MCF 10A (cell line): ENCODE measurements around the gene SRP9. TPM values are rescaled to one million over a fixed set of nuclear protein-coding genes. Genes with fewer than 3 reads are reported as not detected.
"Not testable (repeated sequence)": the region's sequence is repeated elsewhere in the genome, so short reads cannot be mapped to it uniquely, and the experiment has no call there.

Experiments
- BruUV-seq: library from RNA; stranded (reverse); fragments of 400-500 nt; replicated peaks from 2 replicates; lab custom pipeline; 2021; lab: Mats Ljungman, UMichigan
- CTCF ChIA-PET: fragments of 300-600 bp; sonication (Branson Sonifier 250); formaldehyde crosslinking; extraction: SDS; loops from one replicate; lab custom pipeline; 2021; ENCODE audit warnings: antibody characterized with exemption, inconsistent platforms; lab: Yijun Ruan, JAX
- POLR2A ChIA-PET: fragments of 300-600, 350-650 bp; sonication (Branson Sonifier 250); formaldehyde crosslinking; extraction: SDS; loops from one replicate; lab custom pipeline; 2020; ENCODE audit warnings: antibody characterized with exemption, inconsistent platforms; lab: Yijun Ruan, JAX
- DNase-seq: peaks from one replicate; pipeline ENCODE4 v3.0.0-alpha.2; 2018; ENCODE audit not compliant: unreplicated experiment
- H3K27ac Mint-ChIP-seq: one replicate; pipeline ENCODE4 v1.8.0; 2022; ENCODE audit warnings: mild to moderate bottlenecking, low read depth, mixed read lengths; ENCODE audit not compliant: unreplicated experiment
- H3K27me3 Mint-ChIP-seq: one replicate; pipeline ENCODE4 v1.8.0; 2022; ENCODE audit warnings: mixed read lengths; ENCODE audit not compliant: insufficient read depth, unreplicated experiment
- H3K36me3 Mint-ChIP-seq: one replicate; pipeline ENCODE4 v1.8.0; 2022; ENCODE audit warnings: mild to moderate bottlenecking, moderate library complexity, mixed read lengths; ENCODE audit not compliant: insufficient read depth, unreplicated experiment
- H3K4me1 Mint-ChIP-seq: one replicate; pipeline ENCODE4 v1.8.0; 2022; ENCODE audit warnings: mixed read lengths; ENCODE audit not compliant: insufficient read depth, unreplicated experiment
- H3K4me3 Mint-ChIP-seq: one replicate; pipeline ENCODE4 v1.8.0; 2022; ENCODE audit warnings: mild to moderate bottlenecking, moderate library complexity, mixed read lengths; ENCODE audit not compliant: unreplicated experiment
- H3K9me3 Mint-ChIP-seq: one replicate; pipeline ENCODE4 v1.8.0; 2022; ENCODE audit warnings: mixed read lengths; ENCODE audit not compliant: unreplicated experiment
- intact Hi-C: fragments of 100-400 bp; cut with micrococcal nuclease; formaldehyde crosslinking; loops from 2 replicates; pipeline ENCODE4 v1.14.1; 2022
- total RNA-seq: library from RNA; stranded (reverse); gene quantifications from 2 replicates; pipeline ENCODE4 v1.2.3, GENCODE V29; 2022
- TF ChIP-seq, protein P1 (sequence below): fragments of 200-600 bp; IDR thresholded peaks from one replicate; pipeline ENCODE4 v1.8.0; 2022; ENCODE audit warnings: antibody characterized with exemption, mild to moderate bottlenecking; ENCODE audit not compliant: unreplicated experiment

Gene SRP9
- total RNA-seq, 1 experiment from 2014 or later, result 417 TPM

DNA sequence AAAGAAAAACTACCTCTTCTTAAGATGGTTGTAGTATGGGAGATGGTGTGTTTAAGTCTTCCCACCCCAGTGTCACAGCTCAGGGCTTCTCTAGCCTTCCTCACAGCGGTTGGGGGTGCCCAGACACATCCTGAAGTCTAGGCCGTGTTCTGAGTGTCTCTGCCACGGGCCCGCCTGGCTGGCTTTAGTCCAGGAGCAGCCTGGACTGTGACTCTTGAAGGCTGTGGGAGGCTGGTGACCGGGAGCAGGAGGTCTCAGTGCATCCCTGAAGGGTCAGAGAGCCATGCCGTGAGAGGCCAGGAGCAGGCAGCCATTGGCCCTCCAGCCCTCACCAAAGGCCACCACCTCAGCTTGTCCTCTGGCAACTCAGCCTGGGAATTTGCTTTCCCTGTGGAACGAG, 36.8 kb downstream of the SRP9 start:
- CTCF ChIA-PET, result interaction anchor here (0.6 to 4.3 kb wide), 16 partner anchors 12 to 348 kb away, joined by 3 to 18 read pairs (median 4); partner anchors contain the start of gene SRP9
- no peaks in the 10 kb centered on the region for H3K27me3 Mint-ChIP-seq
- H3K9me3 Mint-ChIP-seq, result no peaks in the 10 kb centered on the region
- intact Hi-C loops, result no loop called here
- TF ChIP-seq, protein P1, sequence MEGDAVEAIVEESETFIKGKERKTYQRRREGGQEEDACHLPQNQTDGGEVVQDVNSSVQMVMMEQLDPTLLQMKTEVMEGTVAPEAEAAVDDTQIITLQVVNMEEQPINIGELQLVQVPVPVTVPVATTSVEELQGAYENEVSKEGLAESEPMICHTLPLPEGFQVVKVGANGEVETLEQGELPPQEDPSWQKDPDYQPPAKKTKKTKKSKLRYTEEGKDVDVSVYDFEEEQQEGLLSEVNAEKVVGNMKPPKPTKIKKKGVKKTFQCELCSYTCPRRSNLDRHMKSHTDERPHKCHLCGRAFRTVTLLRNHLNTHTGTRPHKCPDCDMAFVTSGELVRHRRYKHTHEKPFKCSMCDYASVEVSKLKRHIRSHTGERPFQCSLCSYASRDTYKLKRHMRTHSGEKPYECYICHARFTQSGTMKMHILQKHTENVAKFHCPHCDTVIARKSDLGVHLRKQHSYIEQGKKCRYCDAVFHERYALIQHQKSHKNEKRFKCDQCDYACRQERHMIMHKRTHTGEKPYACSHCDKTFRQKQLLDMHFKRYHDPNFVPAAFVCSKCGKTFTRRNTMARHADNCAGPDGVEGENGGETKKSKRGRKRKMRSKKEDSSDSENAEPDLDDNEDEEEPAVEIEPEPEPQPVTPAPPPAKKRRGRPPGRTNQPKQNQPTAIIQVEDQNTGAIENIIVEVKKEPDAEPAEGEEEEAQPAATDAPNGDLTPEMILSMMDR, result no peak
- peaks cover 48% of the 10 kb centered on the region for H3K4me1 Mint-ChIP-seq
- H3K4me3 Mint-ChIP-seq, result no peak overlapping the region
- POLR2A ChIA-PET, result interaction anchor here (1.0 to 7.5 kb wide), 9 partner anchors 12 to 248 kb away, joined by 3 to 135 read pairs (median 6); partner anchors contain the start of genes PYCR2, SRP9 and TMEM63A
- H3K36me3 Mint-ChIP-seq, result peaks cover 15% of the 10 kb centered on the region
- DNase-seq, result no peak
- BruUV-seq, result no TSS peak
- H3K27ac Mint-ChIP-seq, result no peak overlapping the region

DNA sequence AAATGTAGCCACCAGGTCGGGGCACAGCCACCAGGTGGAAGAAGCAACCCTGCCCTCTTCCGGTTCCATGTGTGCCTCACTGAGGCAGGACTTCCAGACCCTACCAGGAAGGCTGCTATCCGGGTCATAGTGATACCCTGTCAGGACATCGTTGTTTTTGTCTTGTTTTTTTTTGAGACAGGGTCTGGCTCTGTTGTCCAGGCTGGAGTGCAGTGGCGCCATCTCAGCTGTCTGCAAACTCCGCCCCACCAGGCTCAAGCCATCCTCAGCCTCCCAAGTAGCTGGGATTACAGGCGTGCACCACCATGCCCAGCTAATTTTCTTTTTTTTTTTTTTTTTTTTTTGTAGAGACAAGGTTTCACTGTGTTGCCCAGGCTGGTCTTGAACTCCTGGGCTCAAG, 37.5 kb downstream of the SRP9 start:
- H3K27me3 Mint-ChIP-seq, intact Hi-C loops, H3K4me3 Mint-ChIP-seq, H3K9me3 Mint-ChIP-seq, DNase-seq, H3K27ac Mint-ChIP-seq, BruUV-seq: not testable (repeated sequence)
- Mint-ChIP-seq H3K4me1 (peaks cover 55% of the 10 kb centered on the region), H3K36me3 (peaks cover 15% of the 10 kb centered on the region)
- CTCF ChIA-PET, result interaction anchor here (0.5 to 4.3 kb wide), 9 partner anchors 12 to 424 kb away, joined by 3 to 18 read pairs (median 5); partner anchors contain the start of gene SRP9
- POLR2A ChIA-PET, result interaction anchor here (1.4 to 7.5 kb wide), 4 partner anchors 13 to 109 kb away, joined by 4 to 135 read pairs (median 46); partner anchors contain the start of genes PYCR2 and SRP9

DNA sequence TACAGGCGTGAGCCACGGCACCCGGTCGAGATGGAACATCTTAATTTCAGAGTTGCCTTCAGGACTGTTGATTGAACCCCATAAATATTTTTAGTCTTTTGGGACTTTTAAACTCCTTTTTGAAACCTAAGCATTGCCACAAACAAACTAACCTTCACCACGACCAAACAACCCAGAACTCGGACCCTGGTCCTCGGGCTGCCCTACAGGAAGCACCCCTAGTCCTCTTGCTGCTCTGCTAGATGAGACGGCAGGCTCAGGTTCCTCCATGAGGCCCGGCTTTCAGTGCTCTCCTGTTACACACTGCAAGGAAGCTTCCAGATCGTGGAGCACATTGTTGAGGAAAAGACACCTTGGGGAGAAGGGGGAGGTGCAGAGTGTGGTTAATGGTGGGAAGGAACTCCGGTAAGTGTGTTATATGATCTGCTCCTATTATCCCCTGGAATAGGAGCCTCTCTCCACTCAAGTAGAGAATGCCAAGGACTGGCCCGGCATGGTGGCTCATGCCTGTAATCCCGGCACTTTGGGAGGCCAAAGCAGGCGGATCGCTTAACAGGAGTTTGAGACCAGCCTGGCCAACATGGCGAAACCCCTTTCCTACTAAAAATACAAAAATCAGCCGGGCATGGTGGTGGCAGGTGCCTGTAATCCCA, 38.0 kb downstream of the SRP9 start:
- peaks cover 56% of the 10 kb centered on the region for H3K4me1 Mint-ChIP-seq
- intact Hi-C loops, result no loop called here
- H3K27me3 Mint-ChIP-seq, result no peaks in the 10 kb centered on the region
- no peak overlapping the region for H3K4me3 Mint-ChIP-seq
- H3K9me3 Mint-ChIP-seq, result no peaks in the 10 kb centered on the region
- CTCF ChIA-PET, result interaction anchor here (0.6 to 1.9 kb wide), 6 partner anchors 31 to 266 kb away, joined by 3 to 14 read pairs (median 3); partner anchors contain the start of genes SRP9 and TMEM63A
- H3K36me3 Mint-ChIP-seq, result peaks cover 14% of the 10 kb centered on the region
- POLR2A ChIA-PET, result interaction anchor here (0.6 to 6.0 kb wide), 5 partner anchors 37 to 737 kb away, joined by 3 to 85 read pairs (median 3); partner anchors contain the start of gene SRP9
- no TSS peak for BruUV-seq
- H3K27ac Mint-ChIP-seq, result no peak overlapping the region
- TF ChIP-seq, protein P1, result no peak
- DNase-seq, result no peak

DNA sequence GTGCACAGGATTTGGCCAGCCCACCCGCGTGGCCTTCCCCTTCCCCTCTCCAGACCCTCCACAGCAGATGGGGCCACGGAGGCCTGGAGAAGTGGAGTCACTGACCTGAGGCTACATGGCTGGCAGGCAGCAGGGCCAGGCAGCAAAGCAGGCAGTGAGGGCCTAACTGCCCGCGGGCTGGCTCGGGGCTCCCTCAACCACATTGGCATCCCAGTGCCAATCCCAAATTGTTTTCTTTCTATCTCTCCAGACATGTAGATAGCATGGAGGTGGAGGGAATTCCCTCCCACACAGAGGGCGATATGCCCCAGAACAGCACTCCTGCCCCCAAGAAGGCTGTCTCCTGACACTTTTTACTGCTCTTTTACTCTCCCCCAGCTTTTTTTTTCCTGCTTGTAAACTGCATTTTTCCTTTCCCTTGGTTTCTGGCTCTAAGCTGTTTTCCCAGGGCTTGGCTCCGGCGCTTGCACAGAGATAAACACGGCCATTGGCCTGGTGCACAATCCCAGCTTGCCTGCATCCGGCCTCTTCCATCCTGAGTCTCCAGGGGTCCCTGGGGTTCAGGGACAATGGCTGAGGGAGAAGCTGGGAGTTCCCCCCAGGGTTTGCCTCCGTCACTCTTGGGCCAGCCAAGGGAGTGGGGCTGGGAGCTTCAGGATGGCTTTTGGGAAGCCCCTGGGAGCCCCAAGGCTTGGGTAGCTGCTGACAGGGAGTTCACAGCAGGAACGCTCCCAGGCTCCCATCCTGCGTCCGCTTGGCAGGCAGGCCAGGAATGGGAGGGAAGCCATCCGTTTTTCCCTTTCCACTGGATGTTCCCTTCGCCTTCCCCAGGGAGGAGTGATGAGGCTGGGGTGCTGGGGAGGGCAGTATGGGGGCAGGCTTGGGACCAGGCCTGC, 39.3 kb downstream of the SRP9 start:
- Mint-ChIP-seq H3K27ac (peak overlapping the region; percentile 98), H3K4me1 (peaks cover 53% of the 10 kb centered on the region), H3K9me3 (no peaks in the 10 kb centered on the region), H3K36me3 (peaks cover 14% of the 10 kb centered on the region), H3K4me3 (no peak overlapping the region), H3K27me3 (no peaks in the 10 kb centered on the region)
- TF ChIP-seq, protein P1, result no peak
- BruUV-seq, result no TSS peak
- POLR2A ChIA-PET, result interaction anchor here (0.6 to 6.0 kb wide), 9 partner anchors 25 to 497 kb away, joined by 3 to 85 read pairs (median 3); partner anchors contain the start of genes SRP9 and TMEM63A
- CTCF ChIA-PET, result interaction anchor here (0.6 to 1.9 kb wide), 9 partner anchors 29 to 338 kb away, joined by 3 to 14 read pairs (median 3); partner anchors contain the start of genes SRP9 and TMEM63A
- intact Hi-C loops, result no loop called here
- no peak for DNase-seq
